Osteocyte (in vitro differentiated cells): ENCODE data around the gene MNS1. TPM values are rescaled to one million over a fixed set of nuclear protein-coding genes. Genes with fewer than 3 reads are reported as not detected.

Experiments used
- DNase-seq: peaks from one replicate; pipeline ENCODE4 v3.0.0; 2021; ENCODE audit warnings: mixed read lengths; ENCODE audit not compliant: unreplicated experiment; ENCODE audit errors: extremely low spot score
- H3K27ac Mint-ChIP-seq: one replicate; pipeline ENCODE4 v1.8.0; 2021; ENCODE audit warnings: mild to moderate bottlenecking, mixed read lengths; ENCODE audit not compliant: unreplicated experiment
- H3K27me3 Mint-ChIP-seq: one replicate; pipeline ENCODE4 v1.8.0; 2021; ENCODE audit warnings: mixed read lengths; ENCODE audit not compliant: unreplicated experiment
- H3K36me3 Mint-ChIP-seq: one replicate; pipeline ENCODE4 v1.8.0; 2021; ENCODE audit warnings: mixed read lengths; ENCODE audit not compliant: unreplicated experiment
- H3K4me1 Mint-ChIP-seq: one replicate; pipeline ENCODE4 v1.8.0; 2021; ENCODE audit warnings: mixed read lengths; ENCODE audit not compliant: unreplicated experiment
- H3K4me3 Mint-ChIP-seq: one replicate; pipeline ENCODE4 v1.8.0; 2021; ENCODE audit warnings: mild to moderate bottlenecking, moderate library complexity, mixed read lengths; ENCODE audit not compliant: unreplicated experiment
- H3K9me3 Mint-ChIP-seq: one replicate; pipeline ENCODE4 v1.8.0; 2021; ENCODE audit warnings: mixed read lengths; ENCODE audit not compliant: unreplicated experiment
- total RNA-seq: library from RNA; stranded (reverse); gene quantifications from 2 replicates; pipeline ENCODE4 v1.2.1, GENCODE V29; 2021
- TF ChIP-seq, protein P1 (sequence below): fragments of 200-600 bp; sonication (generic); IDR thresholded peaks from 2 replicates; pipeline ENCODE4 v1.5.0; 2021; ENCODE audit warnings: antibody characterized with exemption, mild to moderate bottlenecking, moderate library complexity

Gene MNS1
- total RNA-seq, 1 donor from 2014 or later = 2.5 TPM

DNA sequence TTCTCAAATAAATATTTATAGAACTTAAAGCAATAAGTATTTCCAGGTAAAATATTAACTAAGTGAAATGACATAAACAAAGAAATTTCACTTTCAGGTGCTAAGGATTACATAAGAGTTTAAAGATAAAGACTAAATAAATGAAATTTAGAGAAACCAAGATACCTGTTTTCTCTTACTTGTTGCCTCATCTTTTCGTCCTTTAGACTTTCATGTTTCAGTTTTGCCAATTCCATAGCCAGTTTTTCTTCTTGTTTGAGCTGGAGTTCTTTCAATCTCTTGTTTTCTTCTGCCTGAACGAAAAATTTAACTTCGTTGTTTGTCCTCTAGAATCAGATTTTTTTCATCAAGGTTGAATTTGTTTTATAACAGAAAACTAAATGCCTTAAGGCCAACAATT is 8.7 kb downstream of the MNS1 start:
- no peaks in the 10 kb centered on the region for H3K9me3 Mint-ChIP-seq
- H3K27me3 Mint-ChIP-seq = no peaks in the 10 kb centered on the region
- TF ChIP-seq, protein P1, sequence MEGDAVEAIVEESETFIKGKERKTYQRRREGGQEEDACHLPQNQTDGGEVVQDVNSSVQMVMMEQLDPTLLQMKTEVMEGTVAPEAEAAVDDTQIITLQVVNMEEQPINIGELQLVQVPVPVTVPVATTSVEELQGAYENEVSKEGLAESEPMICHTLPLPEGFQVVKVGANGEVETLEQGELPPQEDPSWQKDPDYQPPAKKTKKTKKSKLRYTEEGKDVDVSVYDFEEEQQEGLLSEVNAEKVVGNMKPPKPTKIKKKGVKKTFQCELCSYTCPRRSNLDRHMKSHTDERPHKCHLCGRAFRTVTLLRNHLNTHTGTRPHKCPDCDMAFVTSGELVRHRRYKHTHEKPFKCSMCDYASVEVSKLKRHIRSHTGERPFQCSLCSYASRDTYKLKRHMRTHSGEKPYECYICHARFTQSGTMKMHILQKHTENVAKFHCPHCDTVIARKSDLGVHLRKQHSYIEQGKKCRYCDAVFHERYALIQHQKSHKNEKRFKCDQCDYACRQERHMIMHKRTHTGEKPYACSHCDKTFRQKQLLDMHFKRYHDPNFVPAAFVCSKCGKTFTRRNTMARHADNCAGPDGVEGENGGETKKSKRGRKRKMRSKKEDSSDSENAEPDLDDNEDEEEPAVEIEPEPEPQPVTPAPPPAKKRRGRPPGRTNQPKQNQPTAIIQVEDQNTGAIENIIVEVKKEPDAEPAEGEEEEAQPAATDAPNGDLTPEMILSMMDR = no peak
- no peaks in the 10 kb centered on the region for H3K36me3 Mint-ChIP-seq
- H3K27ac Mint-ChIP-seq = no peak overlapping the region
- no peak overlapping the region for H3K4me3 Mint-ChIP-seq
- DNase-seq = no peak
- H3K4me1 Mint-ChIP-seq = no peaks in the 10 kb centered on the region

DNA sequence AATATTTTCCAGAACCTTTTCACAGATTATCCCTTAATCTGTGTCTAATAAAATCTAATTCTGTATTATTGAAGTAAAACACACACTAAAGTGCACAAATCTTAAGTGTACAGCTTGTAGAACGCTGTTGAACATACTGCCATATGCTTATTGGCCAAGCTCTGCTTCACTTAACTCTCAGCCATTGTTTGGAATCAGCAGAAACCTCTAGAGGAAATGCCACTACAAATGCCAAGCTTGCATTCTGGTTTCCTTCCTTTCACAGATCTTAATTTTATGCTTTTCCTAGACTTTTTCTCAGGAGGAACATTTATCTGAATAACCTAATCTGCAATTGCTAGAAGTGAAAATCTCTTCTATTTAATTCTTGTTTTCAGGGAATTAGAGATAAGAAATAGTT is 10.1 kb downstream of the MNS1 start:
- H3K27ac Mint-ChIP-seq = no peak overlapping the region
- DNase-seq = no peak

DNA sequence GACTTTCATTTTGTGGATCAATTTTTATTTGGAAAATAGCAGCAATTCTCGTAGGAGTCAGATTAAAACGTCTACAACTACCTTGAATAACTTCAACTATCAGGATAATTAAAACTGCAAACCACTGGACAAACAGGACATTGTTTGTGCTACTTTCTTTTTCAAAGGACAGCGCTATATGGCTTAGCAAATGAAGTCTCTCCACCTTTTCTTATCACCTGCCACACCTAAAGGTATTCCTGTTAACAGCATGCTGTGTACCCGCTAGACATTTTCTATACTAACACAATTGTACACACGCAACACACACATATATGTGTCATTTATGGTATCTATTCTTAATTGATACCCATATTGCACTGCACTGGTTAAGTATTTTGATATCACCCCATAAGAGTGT is 19.2 kb downstream of the MNS1 start:
- Mint-ChIP-seq H3K27me3 (no peaks in the 10 kb centered on the region), H3K4me3 (no peak overlapping the region), H3K36me3 (no peaks in the 10 kb centered on the region), H3K9me3 (no peaks in the 10 kb centered on the region), H3K27ac (no peak overlapping the region), H3K4me1 (no peaks in the 10 kb centered on the region)
- TF ChIP-seq, protein P1 = no peak
- no peak for DNase-seq

More for the DNA sequence above, 10.1 kb downstream of the MNS1 start:
- Mint-ChIP-seq H3K4me3 (no peak overlapping the region), H3K9me3 (no peaks in the 10 kb centered on the region), H3K4me1 (no peaks in the 10 kb centered on the region), H3K36me3 (no peaks in the 10 kb centered on the region), H3K27me3 (no peaks in the 10 kb centered on the region)
- TF ChIP-seq, protein P1 = no peak

DNA sequence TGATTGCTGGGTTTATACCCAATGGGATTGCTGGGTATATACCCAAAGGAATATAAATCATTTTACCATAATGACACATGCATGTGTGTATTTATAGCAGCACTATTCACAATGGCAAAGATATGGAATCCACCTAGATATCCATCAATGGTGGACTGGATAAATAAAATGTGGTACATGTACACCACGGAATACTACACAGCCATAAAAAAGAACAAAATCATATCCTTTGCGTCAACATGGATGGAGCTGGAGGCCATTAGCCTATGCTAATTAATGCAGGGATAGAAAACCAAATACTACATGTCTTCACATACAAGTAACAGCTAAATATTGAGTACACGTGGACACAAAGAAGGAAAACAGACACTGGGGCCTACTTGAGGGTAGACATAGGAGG is 22.6 kb downstream of the MNS1 start:
- no peak overlapping the region for H3K4me3 Mint-ChIP-seq
- no peaks in the 10 kb centered on the region for H3K27me3 Mint-ChIP-seq
- TF ChIP-seq, protein P1 = no peak
- no peaks in the 10 kb centered on the region for H3K36me3 Mint-ChIP-seq
- H3K4me1 Mint-ChIP-seq = no peaks in the 10 kb centered on the region
- no peaks in the 10 kb centered on the region for H3K9me3 Mint-ChIP-seq
- H3K27ac Mint-ChIP-seq = no peak overlapping the region
- DNase-seq = no peak

DNA sequence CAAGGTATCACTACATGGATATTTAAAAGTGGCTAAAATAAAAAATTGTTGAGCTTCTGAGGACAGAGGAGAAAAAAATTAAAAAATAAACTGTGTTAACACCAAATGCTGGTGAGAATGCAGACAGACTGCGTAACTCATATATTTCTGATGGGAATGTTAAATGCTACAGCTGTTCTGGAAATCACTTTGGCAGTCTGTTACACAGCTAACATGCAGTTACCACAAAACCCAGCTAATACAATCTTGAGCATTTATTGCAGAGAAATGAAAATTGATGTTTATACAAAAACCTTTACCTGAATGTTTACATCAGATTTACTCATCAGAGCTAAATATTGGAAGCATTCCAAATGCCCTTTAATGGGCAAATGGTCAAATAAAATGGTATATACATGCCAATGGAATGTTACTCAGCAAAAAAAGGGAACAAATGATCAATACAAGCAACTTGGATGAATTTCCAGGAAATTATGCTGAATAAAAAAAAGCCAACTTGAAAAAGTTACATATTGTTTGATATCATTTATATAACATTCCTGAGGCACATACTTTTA is 24.6 kb downstream of the MNS1 start:
- TF ChIP-seq, protein P1 = no peak
- DNase-seq = no peak
- H3K9me3 Mint-ChIP-seq = no peaks in the 10 kb centered on the region
- H3K4me1 Mint-ChIP-seq = no peaks in the 10 kb centered on the region
- H3K27me3 Mint-ChIP-seq = no peaks in the 10 kb centered on the region
- H3K4me3 Mint-ChIP-seq = no peak overlapping the region
- H3K27ac Mint-ChIP-seq = no peak overlapping the region
- H3K36me3 Mint-ChIP-seq = peaks cover 4% of the 10 kb centered on the region
